Upper lobe of left lung (tissue), 4 donors: ENCODE data around the gene GMPPB.

Experiments used
- CTCF ChIP-seq, 6 experiments: fragments of 450-650 bp in 4 of 6; fragments of 200-600 bp in 2 of 6; sonication (generic) in 2 of 6; IDR thresholded peaks; one replicate each; pipeline ENCODE4 v1.5.1; 2016 to 2019; ENCODE audit warnings: antibody characterized with exemption in 6 of 6
- POLR2AphosphoS5 ChIP-seq, 2 donors: sonication (generic); formaldehyde crosslinking; IDR thresholded peaks; one replicate each; pipeline ENCODE4 v1.5.1; 2017; ENCODE audit warnings: antibody characterized with exemption in 2 of 2

GRCh38 chr3:49721896-49722781, 1.6 kb downstream of the GMPPB start:
- no peak for TF ChIP-seq POLR2AphosphoS5 (IDR thresholded peaks at IDR 0.05)
- no peak for TF ChIP-seq CTCF (IDR thresholded peaks at IDR 0.05)
